Measurements from ENCODE around the gene SH3RF3.
"Not testable (repeated sequence)": the region's sequence is repeated elsewhere in the genome, so short reads cannot be mapped to it uniquely, and the experiment has no call there.

The SH3RF3 gene

GRCh38 chr2:109223490-109223889 lies 94.5 kb downstream of the SH3RF3 start:
- DNase-seq, result no peak

GRCh38 chr2:109224341-109224740 lies 95.3 kb downstream of the SH3RF3 start:
- not testable (repeated sequence) for DNase-seq

GRCh38 chr2:109225170-109225782 lies 96.3 kb downstream of the SH3RF3 start:
- no peak for DNase-seq

GRCh38 chr2:109226128-109226527 lies 97.1 kb downstream of the SH3RF3 start:
- no peak for DNase-seq

GRCh38 chr2:109226622-109227021 lies 97.6 kb downstream of the SH3RF3 start:
- DNase-seq, result no peak

GRCh38 chr2:109229094-109229675 lies 100.2 kb downstream of the SH3RF3 start:
- DNase-seq, result no peak

- DNase-seq, result no peak
Observed at GRCh38 chr2:109230941-109231420, 102.0 kb downstream of the SH3RF3 start.

- DNase-seq, result no peak
Observed at GRCh38 chr2:109231428-109231827, 102.4 kb downstream of the SH3RF3 start.

- DNase-seq, result no peak
Observed at GRCh38 chr2:109231996-109232705, 103.1 kb downstream of the SH3RF3 start.

- DNase-seq, result no peak
Observed at GRCh38 chr2:109232909-109233308, 103.9 kb downstream of the SH3RF3 start.

- no peak for DNase-seq
Observed at GRCh38 chr2:109233643-109234042, 104.6 kb downstream of the SH3RF3 start.

GRCh38 chr2:109234355-109234754 lies 105.3 kb downstream of the SH3RF3 start:
- no peak for DNase-seq

- no peak for DNase-seq
Observed at GRCh38 chr2:109236147-109236546, 107.1 kb downstream of the SH3RF3 start.

- no peak for DNase-seq
Observed at GRCh38 chr2:109237792-109238191, 108.8 kb downstream of the SH3RF3 start.

- peak in 1 of 2 donors; percentile 15 for DNase-seq
Observed at GRCh38 chr2:109238580-109238979, 109.6 kb downstream of the SH3RF3 start.

GRCh38 chr2:109239720-109240119 lies 110.7 kb downstream of the SH3RF3 start:
- DNase-seq, result no peak

GRCh38 chr2:109242210-109242653 lies 113.2 kb downstream of the SH3RF3 start:
- no peak for DNase-seq

GRCh38 chr2:109242654-109243331 lies 113.8 kb downstream of the SH3RF3 start:
- DNase-seq, result no peak

GRCh38 chr2:109243526-109244303 lies 114.7 kb downstream of the SH3RF3 start:
- no peak for DNase-seq

- DNase-seq, result no peak
Observed at GRCh38 chr2:109244304-109244582, 115.2 kb downstream of the SH3RF3 start.

GRCh38 chr2:109244750-109245382 lies 115.9 kb downstream of the SH3RF3 start:
- DNase-seq, result no peak

GRCh38 chr2:109246176-109246575 lies 117.2 kb downstream of the SH3RF3 start:
- DNase-seq, result no peak

Data from activated CD4-positive, alpha-beta T cell treated with anti-CD3 and anti-CD28 coated beads for 4 hours (primary cell).